GM10266 (cell line): ENCODE measurements around the gene SMCR8.

Experiments
- DNase-seq: peaks from one replicate; pipeline ENCODE4 v3.0.0; 2012; ENCODE audit errors: extremely low spot score
- CTCF ChIP-seq: IDR thresholded peaks from 2 replicates; pipeline ENCODE4 v1.5.1; 2012; ENCODE audit warnings: mild to moderate bottlenecking, low read depth; ENCODE audit not compliant: control insufficient read depth, insufficient read depth; ENCODE audit errors: missing control alignments

Gene SMCR8

GRCh38 chr17:18318771-18319450, 3.8 kb downstream of the SMCR8 start:
- no peak for TF ChIP-seq CTCF
- DNase-seq = no peak

- DNase-seq = no peak
- TF ChIP-seq CTCF = peak; percentile 25
Measured at GRCh38 chr17:18319604-18320256, 4.6 kb downstream of the SMCR8 start.

- no peak for TF ChIP-seq CTCF
- no peak for DNase-seq
Measured at GRCh38 chr17:18320301-18320700, 5.2 kb downstream of the SMCR8 start.

GRCh38 chr17:18321309-18321708, 6.2 kb downstream of the SMCR8 start:
- DNase-seq = no peak
- no peak for TF ChIP-seq CTCF

GRCh38 chr17:18322522-18322921, 7.4 kb downstream of the SMCR8 start:
- DNase-seq = no peak
- TF ChIP-seq CTCF = no peak

GRCh38 chr17:18323007-18323406, 7.9 kb downstream of the SMCR8 start:
- no peak for TF ChIP-seq CTCF
- DNase-seq = no peak

GRCh38 chr17:18323507-18324139, 8.5 kb downstream of the SMCR8 start:
- no peak for DNase-seq
- TF ChIP-seq CTCF = no peak
